ENCODE results near the gene TEX53. TPM values are rescaled to one million over a fixed set of nuclear protein-coding genes. Genes with fewer than 3 reads are reported as not detected.

Gene TEX53

GRCh38 chr9:114613087-114613486 lies 44.5 kb downstream of the TEX53 start:
- H3K4me3 ChIP-seq (ENCODE audit: low read length), result no peak overlapping the region
- H3K36me3 ChIP-seq (ENCODE audit: insufficient read depth, low read length), result no peaks in the 10 kb centered on the region
- H3K4me1 ChIP-seq (ENCODE audit: control insufficient read depth, insufficient read depth, low read length), result peaks cover 16% of the 10 kb centered on the region
- no peaks in the 10 kb centered on the region for H3K9me3 ChIP-seq (replicated peaks; ENCODE audit: low read length)
- H3K9ac ChIP-seq (ENCODE audit: low read depth, low read length), result no peak overlapping the region
- no peak overlapping the region for H3K4me2 ChIP-seq (ENCODE audit: low read length)
- H3K27me3 ChIP-seq (ENCODE audit: control insufficient read depth, insufficient read depth, low read length), result no peaks in the 10 kb centered on the region

- Histone ChIP-seq H3K36me3 (ENCODE audit: insufficient read depth, low read length) (no peaks in the 10 kb centered on the region), H3K4me1 (ENCODE audit: control insufficient read depth, insufficient read depth, low read length) (peaks cover 16% of the 10 kb centered on the region), H3K27me3 (ENCODE audit: control insufficient read depth, insufficient read depth, low read length) (no peaks in the 10 kb centered on the region), H3K4me3 (ENCODE audit: low read length) (peak overlapping the region; percentile 63), H3K9me3 (replicated peaks; ENCODE audit: low read length) (no peaks in the 10 kb centered on the region), H3K4me2 (ENCODE audit: low read length) (peak overlapping the region; percentile 79), H3K9ac (ENCODE audit: low read depth, low read length) (peak overlapping the region; percentile 82)
Measured at GRCh38 chr9:114612272-114612923, 45.2 kb downstream of the TEX53 start.

DNA sequence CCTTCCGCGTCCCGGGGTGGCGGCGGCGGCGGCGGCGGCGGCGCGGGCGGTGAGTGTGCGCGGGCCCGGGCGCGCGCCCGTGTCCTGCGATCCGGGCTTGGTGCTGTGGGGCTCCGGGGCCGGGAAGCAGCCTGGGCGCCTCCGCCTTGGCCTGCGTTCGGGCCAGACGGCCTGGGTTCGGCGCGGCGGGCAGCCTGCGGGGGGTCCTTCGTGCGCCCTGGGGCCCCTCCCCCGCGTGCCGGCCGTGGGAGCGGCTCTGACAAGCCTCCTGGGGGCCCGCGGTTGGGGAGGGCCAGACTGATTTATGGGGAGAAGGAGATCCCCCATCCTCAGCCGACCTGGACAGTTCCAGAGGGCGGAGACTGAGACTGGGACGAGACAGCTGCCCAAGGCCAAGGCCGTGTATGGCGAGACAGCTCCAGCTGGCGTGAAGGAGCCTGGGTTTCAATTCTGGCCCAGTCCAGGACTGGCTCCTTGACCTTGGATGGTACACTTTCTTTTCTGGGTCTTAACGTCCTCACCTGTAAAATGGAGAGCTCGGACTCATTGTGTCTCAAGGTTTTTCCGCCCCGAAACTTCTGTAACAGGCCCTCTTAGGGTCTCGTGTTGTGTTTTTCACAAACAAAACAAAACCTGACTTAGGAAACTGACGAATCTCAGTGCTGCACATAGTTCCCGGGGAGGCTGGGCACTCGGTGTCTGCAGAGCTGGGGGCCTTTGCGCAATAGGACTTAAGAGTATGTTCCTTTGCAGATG lies 45.9 kb downstream of the TEX53 start:
- Histone ChIP-seq H3K36me3 (ENCODE audit: insufficient read depth, low read length) (no peaks in the 10 kb centered on the region), H3K4me1 (ENCODE audit: control insufficient read depth, insufficient read depth, low read length) (peaks cover 22% of the 10 kb centered on the region), H3K4me2 (ENCODE audit: low read length) (peak overlapping the region; percentile 79), H3K4me3 (ENCODE audit: low read length) (peak overlapping the region; percentile 63), H3K9ac (ENCODE audit: low read depth, low read length) (peak overlapping the region; percentile 82), H3K27me3 (ENCODE audit: control insufficient read depth, insufficient read depth, low read length) (no peaks in the 10 kb centered on the region), H3K9me3 (replicated peaks; ENCODE audit: low read length) (no peaks in the 10 kb centered on the region)

GRCh38 chr9:114608525-114608796 lies 49.1 kb downstream of the TEX53 start:
- H3K36me3 ChIP-seq (ENCODE audit: insufficient read depth, low read length), result no peaks in the 10 kb centered on the region
- H3K4me1 ChIP-seq (ENCODE audit: control insufficient read depth, insufficient read depth, low read length), result peaks cover 29% of the 10 kb centered on the region
- H3K4me3 ChIP-seq (ENCODE audit: low read length), result no peak overlapping the region
- H3K4me2 ChIP-seq (ENCODE audit: low read length), result no peak overlapping the region
- H3K27me3 ChIP-seq (ENCODE audit: control insufficient read depth, insufficient read depth, low read length), result no peaks in the 10 kb centered on the region
- no peaks in the 10 kb centered on the region for H3K9me3 ChIP-seq (replicated peaks; ENCODE audit: low read length)
- H3K9ac ChIP-seq (ENCODE audit: low read depth, low read length), result no peak overlapping the region

- Histone ChIP-seq H3K9me3 (replicated peaks; ENCODE audit: low read length) (no peaks in the 10 kb centered on the region), H3K4me2 (ENCODE audit: low read length) (no peak overlapping the region), H3K4me1 (ENCODE audit: control insufficient read depth, insufficient read depth, low read length) (peaks cover 29% of the 10 kb centered on the region), H3K4me3 (ENCODE audit: low read length) (no peak overlapping the region), H3K36me3 (ENCODE audit: insufficient read depth, low read length) (no peaks in the 10 kb centered on the region), H3K9ac (ENCODE audit: low read depth, low read length) (no peak overlapping the region), H3K27me3 (ENCODE audit: control insufficient read depth, insufficient read depth, low read length) (no peaks in the 10 kb centered on the region)
Measured at GRCh38 chr9:114607671-114608524, 49.7 kb downstream of the TEX53 start.

DNA sequence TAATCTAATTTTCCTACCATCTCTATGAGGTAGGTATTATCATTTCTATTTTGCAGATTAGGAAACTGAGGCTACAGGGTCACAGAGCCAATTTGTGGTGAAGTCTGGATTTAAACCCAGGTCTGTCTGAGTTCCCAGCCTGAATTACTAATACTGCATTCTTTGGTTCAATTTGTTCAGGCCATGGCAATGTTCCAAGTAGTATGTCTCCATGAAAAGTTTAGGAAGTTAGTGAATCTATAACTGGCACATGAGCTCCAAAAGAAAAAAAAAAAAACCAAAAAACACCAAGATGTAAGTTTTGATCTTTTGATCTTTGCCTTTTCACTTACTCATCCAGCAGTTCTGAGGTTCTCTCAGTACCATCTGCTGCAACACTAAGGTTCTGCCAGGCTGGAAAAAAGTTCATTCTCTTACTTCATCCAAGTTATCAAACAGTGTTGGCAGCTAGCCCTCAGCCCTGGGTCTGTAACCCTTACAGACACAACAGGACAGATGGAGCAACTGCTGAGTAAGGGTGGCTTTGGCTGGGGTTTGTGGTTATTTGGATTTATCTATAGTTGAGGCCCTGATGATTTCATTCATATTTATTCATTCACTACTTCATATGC lies 50.9 kb downstream of the TEX53 start:
- no peaks in the 10 kb centered on the region for H3K9me3 ChIP-seq (replicated peaks; ENCODE audit: low read length)
- H3K9ac ChIP-seq (ENCODE audit: low read depth, low read length), result no peak overlapping the region
- no peak overlapping the region for H3K4me2 ChIP-seq (ENCODE audit: low read length)
- peaks cover 19% of the 10 kb centered on the region for H3K4me1 ChIP-seq (ENCODE audit: control insufficient read depth, insufficient read depth, low read length)
- H3K27me3 ChIP-seq (ENCODE audit: control insufficient read depth, insufficient read depth, low read length), result no peaks in the 10 kb centered on the region
- H3K36me3 ChIP-seq (ENCODE audit: insufficient read depth, low read length), result peaks cover 2% of the 10 kb centered on the region
- H3K4me3 ChIP-seq (ENCODE audit: low read length), result no peak overlapping the region

Small RNAs within 50 kb of the gene (small RNA-seq; reads per million reads assigned to genes)
- not detected for gene RF00019
